Liver (tissue), 9 donors: ENCODE results near the gene UBE2S. TPM values are rescaled to one million over a fixed set of nuclear protein-coding genes. Genes with fewer than 3 reads are reported as not detected.

ENCODE experiments used
- DNase-seq: peaks from one replicate; pipeline ENCODE4 v3.0.0-alpha.2; 2017; ENCODE audit warnings: low spot score
- H3K27ac ChIP-seq, 2 donors: one replicate each; pipeline ENCODE4 v1.7.0; 2013; ENCODE audit warnings: inconsistent platforms in 2 of 2, low read length in 2 of 2, control low read depth in 1 of 2, low read depth in 1 of 2, mild to moderate bottlenecking in 1 of 2
- H3K27me3 ChIP-seq, 4 donors: one replicate each; pipeline versions ENCODE4 v1.6.1 to v1.7.0; 2013; ENCODE audit warnings: low read length in 3 of 4, inconsistent platforms in 1 of 4, mild to moderate bottlenecking in 1 of 4, moderate library complexity in 1 of 4; ENCODE audit not compliant: control insufficient read depth in 4 of 4, insufficient read depth in 4 of 4
- H3K36me3 ChIP-seq, 4 donors: one replicate each; pipeline versions ENCODE4 v1.6.1 to v1.7.0; 2013; ENCODE audit warnings: low read length in 3 of 4, mild to moderate bottlenecking in 3 of 4, low read depth in 1 of 4, moderate library complexity in 1 of 4; ENCODE audit not compliant: control insufficient read depth in 4 of 4, insufficient read depth in 3 of 4
- H3K4me1 ChIP-seq, 4 donors: one replicate each; pipeline versions ENCODE4 v1.6.1 to v1.7.0; 2013; ENCODE audit warnings: low read length in 3 of 4, mild to moderate bottlenecking in 3 of 4, moderate library complexity in 1 of 4; ENCODE audit not compliant: control insufficient read depth in 4 of 4, insufficient read depth in 4 of 4
- H3K4me3 ChIP-seq, 3 donors: one replicate each; pipeline versions ENCODE4 v1.6.1 to v1.7.0; 2013; ENCODE audit warnings: low read length in 3 of 3, control low read depth in 1 of 3, low read depth in 1 of 3, mild to moderate bottlenecking in 1 of 3
- H3K9ac ChIP-seq, 2 donors: one replicate each; pipeline ENCODE4 v1.7.0; 2013; ENCODE audit warnings: low read length in 2 of 2, mild to moderate bottlenecking in 2 of 2, moderate library complexity in 2 of 2, control low read depth in 1 of 2, low read depth in 1 of 2
- H3K9me3 ChIP-seq, 4 donors: one replicate each; pipeline versions ENCODE4 v1.6.1 to v1.7.0; 2013; ENCODE audit warnings: low read length in 3 of 4; ENCODE audit not compliant: control insufficient read depth in 4 of 4
- ATF3 ChIP-seq: IDR thresholded peaks from 2 replicates; pipeline ENCODE4 v1.6.1; 2016; ENCODE audit warnings: antibody characterized with exemption
- EGR1 ChIP-seq, 2 donors: IDR thresholded peaks; 2 replicates each; pipeline ENCODE4 v1.6.1; 2016 to 2018; ENCODE audit warnings: antibody characterized with exemption in 2 of 2, low read depth in 2 of 2
- FOXA1 ChIP-seq: IDR thresholded peaks from 2 replicates; pipeline ENCODE4 v1.6.1; 2016; ENCODE audit warnings: antibody characterized with exemption
- FOXA2 ChIP-seq: IDR thresholded peaks from 2 replicates; pipeline ENCODE4 v1.6.1; 2016; ENCODE audit warnings: antibody characterized with exemption
- GABPA ChIP-seq, 2 donors: IDR thresholded peaks in 1 of 2; conservative IDR thresholded peaks in 1 of 2; 2 replicates each; pipeline ENCODE4 v1.6.1; 2016; ENCODE audit warnings: antibody characterized with exemption in 2 of 2, mild to moderate bottlenecking in 1 of 2, moderate library complexity in 1 of 2
- HNF4A ChIP-seq, 2 donors: conservative IDR thresholded peaks; 2 replicates each; pipeline ENCODE4 v1.6.1; 2016; ENCODE audit warnings: antibody characterized with exemption in 2 of 2, mild to moderate bottlenecking in 2 of 2
- HNF4G ChIP-seq: IDR thresholded peaks from 2 replicates; pipeline ENCODE4 v1.6.1; 2016; ENCODE audit warnings: antibody characterized with exemption
- JUND ChIP-seq, 2 donors: IDR thresholded peaks; 2 replicates each; pipeline ENCODE4 v1.6.1; 2016; ENCODE audit warnings: antibody characterized with exemption in 2 of 2
- NR2F2 ChIP-seq: IDR thresholded peaks from 2 replicates; pipeline ENCODE4 v1.6.1; 2016; ENCODE audit warnings: antibody characterized with exemption
- RAD21 ChIP-seq, 2 donors: IDR thresholded peaks; 2 replicates each; pipeline ENCODE4 v1.6.1; 2016; ENCODE audit warnings: antibody characterized with exemption in 2 of 2, mild to moderate bottlenecking in 2 of 2
- RXRA ChIP-seq, 2 donors: IDR thresholded peaks; 2 replicates each; pipeline ENCODE4 v1.6.1; 2017 to 2018; ENCODE audit warnings: antibody characterized with exemption in 2 of 2, mild to moderate bottlenecking in 1 of 2
- SP1 ChIP-seq: IDR thresholded peaks from 2 replicates; pipeline ENCODE4 v1.6.1; 2018; ENCODE audit warnings: antibody characterized with exemption, mild to moderate bottlenecking
- TAF1 ChIP-seq: conservative IDR thresholded peaks from 2 replicates; pipeline ENCODE4 v1.6.1; 2016; ENCODE audit warnings: antibody characterized with exemption, mild to moderate bottlenecking
- YY1 ChIP-seq: IDR thresholded peaks from 2 replicates; pipeline ENCODE4 v1.6.1; 2016; ENCODE audit warnings: antibody characterized with exemption, mild to moderate bottlenecking
- ZBTB33 ChIP-seq: IDR thresholded peaks from 2 replicates; pipeline ENCODE4 v1.6.1; 2016; ENCODE audit warnings: antibody characterized with exemption
- WGBS: extraction: QIAGEN DNeasy Blood & Tissue Kit; methylation state at CpG from one replicate; pipeline ENCODE4 v1.1.7; 2013; 5-methylcytosine and 5-hydroxymethylcytosine counted together
- polyA plus RNA-seq, 2 donors: library from polyadenylated mRNA; stranded (reverse) in 1 of 2; unstranded in 1 of 2; fragments of 200-250 nt in 1 of 2; fragments of >200 nt in 1 of 2; fragmentation: Nextera tagmentation in 1 of 2; extraction: Ambion mirVana in 1 of 2; gene quantifications; one replicate each; pipeline versions ENCODE4 v1.2.1 to v1.2.3, GENCODE V29; 2013 to 2015
- total RNA-seq, 2 donors: library from RNA; depleted of rRNA; stranded (reverse); fragments of >200 nt; gene quantifications; one replicate each; pipeline ENCODE4 v1.2.3, GENCODE V29; 2014
- TF ChIP-seq, protein P1 (sequence below): fragments of 150-350 bp; IDR thresholded peaks from 2 replicates; pipeline ENCODE4 v1.5.1; 2017; ENCODE audit warnings: improper control_type of control experiment, low read depth, low read length; ENCODE audit not compliant: missing input control
- TF ChIP-seq, protein P2 (sequence below): IDR thresholded peaks from 2 replicates; pipeline ENCODE4 v1.6.1; 2016; ENCODE audit warnings: antibody characterized with exemption, mild to moderate bottlenecking
- TF ChIP-seq, protein P3 (sequence below): IDR thresholded peaks from 2 replicates; pipeline ENCODE4 v1.6.1; 2016; ENCODE audit warnings: antibody characterized with exemption
- donor health status: healthy.
- donor health status: healthy.
- donor health status: healthy.
- donor health status: healthy.
- donor health status: healthy.

The UBE2S gene
- total and polyA plus RNA-seq, 4 donors = 5.2 to 95.2 (median 6.8) TPM

DNA sequence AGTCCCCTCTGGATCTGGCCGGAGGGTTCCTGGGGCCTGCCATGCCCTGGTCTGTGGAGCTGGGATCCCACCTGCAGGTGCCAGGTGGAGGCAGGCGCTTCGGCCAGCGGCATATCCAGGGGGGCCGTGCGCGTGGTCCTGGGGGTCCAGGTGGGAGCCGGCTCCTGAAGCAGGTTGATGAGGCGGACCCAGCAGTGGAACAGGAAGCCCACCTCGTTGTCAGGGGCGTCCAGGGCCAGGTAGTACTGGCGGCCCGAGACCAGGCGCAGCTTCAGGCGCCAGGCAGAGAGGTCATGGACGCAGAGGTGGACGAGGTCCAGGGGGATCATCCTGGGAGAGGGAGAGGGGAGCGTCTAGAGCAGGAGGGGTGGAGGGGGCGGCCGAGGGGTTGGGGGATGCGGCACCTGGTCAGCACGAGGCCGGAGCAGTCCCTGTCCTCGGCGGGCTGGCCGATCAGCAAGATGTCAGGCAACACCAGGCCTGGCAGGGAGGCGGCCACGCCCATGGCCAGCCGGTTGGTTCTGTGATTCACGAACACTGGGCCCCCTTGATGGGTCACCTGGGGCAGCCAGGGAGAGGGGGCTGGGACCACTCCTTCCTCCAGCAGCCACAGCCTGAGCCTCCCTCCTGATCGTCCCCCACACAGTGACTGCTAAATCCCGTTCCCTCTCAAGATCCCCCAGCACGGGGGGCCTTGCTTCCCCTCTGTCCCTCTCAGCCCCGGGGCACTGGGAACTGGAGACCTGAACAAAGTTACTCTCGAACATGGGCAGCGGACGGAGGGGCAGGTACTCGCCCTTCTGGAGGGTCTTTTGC lies 45.2 kb downstream of the UBE2S start:
- no peaks in the 10 kb centered on the region for H3K4me1 ChIP-seq
- TF ChIP-seq YY1 = no peak
- TF ChIP-seq ATF3 = no peak
- no peak for TF ChIP-seq HNF4A (conservative IDR thresholded peaks at IDR 0.05)
- no peak for TF ChIP-seq GABPA (IDR thresholded peaks at IDR 0.05 in 1 of 2, conservative IDR thresholded peaks at IDR 0.05 in 1 of 2)
- TF ChIP-seq HNF4G = no peak
- TF ChIP-seq, protein P1, sequence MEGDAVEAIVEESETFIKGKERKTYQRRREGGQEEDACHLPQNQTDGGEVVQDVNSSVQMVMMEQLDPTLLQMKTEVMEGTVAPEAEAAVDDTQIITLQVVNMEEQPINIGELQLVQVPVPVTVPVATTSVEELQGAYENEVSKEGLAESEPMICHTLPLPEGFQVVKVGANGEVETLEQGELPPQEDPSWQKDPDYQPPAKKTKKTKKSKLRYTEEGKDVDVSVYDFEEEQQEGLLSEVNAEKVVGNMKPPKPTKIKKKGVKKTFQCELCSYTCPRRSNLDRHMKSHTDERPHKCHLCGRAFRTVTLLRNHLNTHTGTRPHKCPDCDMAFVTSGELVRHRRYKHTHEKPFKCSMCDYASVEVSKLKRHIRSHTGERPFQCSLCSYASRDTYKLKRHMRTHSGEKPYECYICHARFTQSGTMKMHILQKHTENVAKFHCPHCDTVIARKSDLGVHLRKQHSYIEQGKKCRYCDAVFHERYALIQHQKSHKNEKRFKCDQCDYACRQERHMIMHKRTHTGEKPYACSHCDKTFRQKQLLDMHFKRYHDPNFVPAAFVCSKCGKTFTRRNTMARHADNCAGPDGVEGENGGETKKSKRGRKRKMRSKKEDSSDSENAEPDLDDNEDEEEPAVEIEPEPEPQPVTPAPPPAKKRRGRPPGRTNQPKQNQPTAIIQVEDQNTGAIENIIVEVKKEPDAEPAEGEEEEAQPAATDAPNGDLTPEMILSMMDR = no peak
- no peak for TF ChIP-seq SP1
- TF ChIP-seq JUND (IDR thresholded peaks at IDR 0.05) = no peak
- TF ChIP-seq, protein P2, sequence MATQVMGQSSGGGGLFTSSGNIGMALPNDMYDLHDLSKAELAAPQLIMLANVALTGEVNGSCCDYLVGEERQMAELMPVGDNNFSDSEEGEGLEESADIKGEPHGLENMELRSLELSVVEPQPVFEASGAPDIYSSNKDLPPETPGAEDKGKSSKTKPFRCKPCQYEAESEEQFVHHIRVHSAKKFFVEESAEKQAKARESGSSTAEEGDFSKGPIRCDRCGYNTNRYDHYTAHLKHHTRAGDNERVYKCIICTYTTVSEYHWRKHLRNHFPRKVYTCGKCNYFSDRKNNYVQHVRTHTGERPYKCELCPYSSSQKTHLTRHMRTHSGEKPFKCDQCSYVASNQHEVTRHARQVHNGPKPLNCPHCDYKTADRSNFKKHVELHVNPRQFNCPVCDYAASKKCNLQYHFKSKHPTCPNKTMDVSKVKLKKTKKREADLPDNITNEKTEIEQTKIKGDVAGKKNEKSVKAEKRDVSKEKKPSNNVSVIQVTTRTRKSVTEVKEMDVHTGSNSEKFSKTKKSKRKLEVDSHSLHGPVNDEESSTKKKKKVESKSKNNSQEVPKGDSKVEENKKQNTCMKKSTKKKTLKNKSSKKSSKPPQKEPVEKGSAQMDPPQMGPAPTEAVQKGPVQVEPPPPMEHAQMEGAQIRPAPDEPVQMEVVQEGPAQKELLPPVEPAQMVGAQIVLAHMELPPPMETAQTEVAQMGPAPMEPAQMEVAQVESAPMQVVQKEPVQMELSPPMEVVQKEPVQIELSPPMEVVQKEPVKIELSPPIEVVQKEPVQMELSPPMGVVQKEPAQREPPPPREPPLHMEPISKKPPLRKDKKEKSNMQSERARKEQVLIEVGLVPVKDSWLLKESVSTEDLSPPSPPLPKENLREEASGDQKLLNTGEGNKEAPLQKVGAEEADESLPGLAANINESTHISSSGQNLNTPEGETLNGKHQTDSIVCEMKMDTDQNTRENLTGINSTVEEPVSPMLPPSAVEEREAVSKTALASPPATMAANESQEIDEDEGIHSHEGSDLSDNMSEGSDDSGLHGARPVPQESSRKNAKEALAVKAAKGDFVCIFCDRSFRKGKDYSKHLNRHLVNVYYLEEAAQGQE = no peak
- TF ChIP-seq FOXA2 = no peak
- TF ChIP-seq RXRA (IDR thresholded peaks at IDR 0.05) = no peak
- DNase-seq = no peak
- no peaks in the 10 kb centered on the region for H3K27me3 ChIP-seq
- H3K27ac ChIP-seq = no peak overlapping the region
- H3K36me3 ChIP-seq = no peaks in the 10 kb centered on the region
- H3K9me3 ChIP-seq = no peaks in the 10 kb centered on the region
- 72% methylated on average over 38 of the region's 38 CpGs for WGBS
- H3K4me3 ChIP-seq = no peak overlapping the region
- no peak overlapping the region for H3K9ac ChIP-seq

DNA sequence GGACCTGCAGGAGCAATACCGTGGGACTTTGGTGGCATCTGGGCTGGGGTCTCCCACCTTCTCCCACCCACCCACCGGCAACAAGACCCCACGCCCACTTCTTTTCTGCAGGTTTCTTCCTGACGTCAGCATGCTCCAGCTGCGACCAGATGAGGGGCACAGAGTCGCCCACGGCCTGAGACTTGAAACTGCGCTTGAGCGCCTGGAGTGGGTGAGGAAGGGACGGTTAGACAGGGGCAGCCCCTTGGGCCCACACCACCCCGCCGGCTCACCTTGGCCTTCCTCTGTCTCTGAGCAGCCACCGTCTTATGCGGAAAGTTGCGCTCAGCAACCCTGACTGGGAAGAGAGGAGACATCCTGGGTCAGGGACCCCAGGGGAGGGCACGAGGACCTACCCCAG lies 46.7 kb downstream of the UBE2S start:
- Histone ChIP-seq H3K9me3 (no peaks in the 10 kb centered on the region), H3K4me3 (no peak overlapping the region), H3K9ac (no peak overlapping the region), H3K27me3 (no peaks in the 10 kb centered on the region), H3K27ac (no peak overlapping the region), H3K36me3 (no peaks in the 10 kb centered on the region), H3K4me1 (no peaks in the 10 kb centered on the region)
- DNase-seq = no peak
- 92% methylated on average over 16 of the region's 16 CpGs for WGBS
- TF ChIP-seq SP1 (no peak), FOXA2 (no peak), ATF3 (no peak), HNF4A (conservative IDR thresholded peaks at IDR 0.05) (no peak), FOXA1 (no peak), YY1 (no peak), TAF1 (no peak), HNF4G (no peak), EGR1 (IDR thresholded peaks at IDR 0.05; ENCODE audit: low read depth in 2 of 2) (no peak), GABPA (IDR thresholded peaks at IDR 0.05 in 1 of 2, conservative IDR thresholded peaks at IDR 0.05 in 1 of 2) (no peak), RXRA (IDR thresholded peaks at IDR 0.05) (no peak), NR2F2 (no peak), ZBTB33 (no peak), JUND (IDR thresholded peaks at IDR 0.05) (no peak), RAD21 (IDR thresholded peaks at IDR 0.05) (no peak)
- TF ChIP-seq, protein P1 = no peak
- TF ChIP-seq, protein P3, sequence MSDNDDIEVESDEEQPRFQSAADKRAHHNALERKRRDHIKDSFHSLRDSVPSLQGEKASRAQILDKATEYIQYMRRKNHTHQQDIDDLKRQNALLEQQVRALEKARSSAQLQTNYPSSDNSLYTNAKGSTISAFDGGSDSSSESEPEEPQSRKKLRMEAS = no peak
